ENCODE results near the gene ANKRD17.

The ANKRD17 gene

GRCh38 chr4:73051625-73052024 is 207.0 kb downstream of the ANKRD17 start:
- DNase-seq (ENCODE audit: low spot score): no peak

GRCh38 chr4:73045879-73046278 is 212.7 kb downstream of the ANKRD17 start:
- no peak for DNase-seq (ENCODE audit: low spot score)

GRCh38 chr4:73037057-73037456 is 221.5 kb downstream of the ANKRD17 start:
- no peak for DNase-seq (ENCODE audit: low spot score)

GRCh38 chr4:73036123-73036522 is 222.5 kb downstream of the ANKRD17 start:
- no peak for DNase-seq (ENCODE audit: low spot score)

- no peak for DNase-seq (ENCODE audit: low spot score)
Measured at GRCh38 chr4:73034896-73035295, 223.7 kb downstream of the ANKRD17 start.

- DNase-seq (ENCODE audit: low spot score): no peak
Measured at GRCh38 chr4:73028621-73029020, 230.0 kb downstream of the ANKRD17 start.
